Motor neuron (in vitro differentiated cells): Measurements from ENCODE around the gene INCENP. TPM values are rescaled to one million over a fixed set of nuclear protein-coding genes. Genes with fewer than 3 reads are reported as not detected.

Source experiments
- ATAC-seq, 8 experiments: fragments of 200-7000 bp; cut with Tn5 transposase; replicated peaks in 6 of 8; 2 replicates each; pipeline ENCODE4 v1.8.0; 2021; ENCODE audit warnings: mild to moderate bottlenecking in 8 of 8, moderate library complexity in 8 of 8
- H3K27ac ChIP-seq, 2 donors: fragments of 250-450 bp; sonication (Bioruptor Pico); 2 replicates each; pipeline ENCODE4 v1.9.0; 2021; ENCODE audit warnings: antibody characterized with exemption in 2 of 2, mild to moderate bottlenecking in 2 of 2, moderate library complexity in 1 of 2
- H3K4me1 ChIP-seq, 2 donors: fragments of 250-450 bp; sonication (Bioruptor Pico); replicated peaks in 1 of 2; 2 replicates each; pipeline ENCODE4 v1.6.1; 2021; ENCODE audit warnings: antibody characterized with exemption in 2 of 2, mild to moderate bottlenecking in 2 of 2, moderate library complexity in 1 of 2
- H3K4me3 ChIP-seq, 5 donors: fragments of 250-450 bp; sonication (Bioruptor Pico); 2 replicates each; pipeline ENCODE4 v1.9.0; 2021; ENCODE audit warnings: antibody characterized with exemption in 5 of 5, mild to moderate bottlenecking in 5 of 5, moderate library complexity in 4 of 5
- WGBS, 10 experiments: fragments of 450-650 bp; shearing (Covaris generic); methylation state at CpG; one replicate each; pipeline ENCODE4 v1.0.0; 2022; 5-methylcytosine and 5-hydroxymethylcytosine counted together
- in situ Hi-C, 9 experiments: fragments of 400-800 bp; cut with MboI; loops; one replicate each; pipeline ENCODE4 v1.15.0; 2021; ENCODE audit warnings: low sequenced_read_pairs in 9 of 9, low pct_unique_long_range_greater_than_20kb in 2 of 9; ENCODE audit not compliant: unreplicated experiment in 9 of 9
- total RNA-seq, 8 experiments: library from RNA; unstranded; fragments of 300-600 nt; gene quantifications; 2 replicates each; pipeline versions ENCODE4 v1.2.3 to v1.2.4, GENCODE V29; 2022

The INCENP gene
- total RNA-seq, 8 experiments from 2014 or later, result 5.2 to 47.9 (median 7.3) TPM

GRCh38 chr11:62125881-62126280 lies 2.1 kb downstream of the INCENP start:
- no peak for ATAC-seq
- no peak overlapping the region for H3K4me3 ChIP-seq
- peaks cover 6 to 12% of the 10 kb centered on the region in 2 donors for H3K4me1 ChIP-seq
- no peak overlapping the region for H3K27ac ChIP-seq
- WGBS, 10 experiments, result 30 to 100% (median 77%) methylated on average over 1 to 2 of the region's 3 CpGs; no CpG with 5 or more reads in 6 of the 10 experiments
- in situ Hi-C loops, result no loop called here

- peaks cover 6 to 12% of the 10 kb centered on the region in 2 donors for H3K4me1 ChIP-seq
- WGBS, 10 experiments, result no CpG with 5 or more reads among the region's 1 CpG
- in situ Hi-C loops, result no loop called here
- no peak overlapping the region for H3K4me3 ChIP-seq
- H3K27ac ChIP-seq, result no peak overlapping the region
- no peak for ATAC-seq
Observed at GRCh38 chr11:62127426-62127825, 3.6 kb downstream of the INCENP start.

DNA sequence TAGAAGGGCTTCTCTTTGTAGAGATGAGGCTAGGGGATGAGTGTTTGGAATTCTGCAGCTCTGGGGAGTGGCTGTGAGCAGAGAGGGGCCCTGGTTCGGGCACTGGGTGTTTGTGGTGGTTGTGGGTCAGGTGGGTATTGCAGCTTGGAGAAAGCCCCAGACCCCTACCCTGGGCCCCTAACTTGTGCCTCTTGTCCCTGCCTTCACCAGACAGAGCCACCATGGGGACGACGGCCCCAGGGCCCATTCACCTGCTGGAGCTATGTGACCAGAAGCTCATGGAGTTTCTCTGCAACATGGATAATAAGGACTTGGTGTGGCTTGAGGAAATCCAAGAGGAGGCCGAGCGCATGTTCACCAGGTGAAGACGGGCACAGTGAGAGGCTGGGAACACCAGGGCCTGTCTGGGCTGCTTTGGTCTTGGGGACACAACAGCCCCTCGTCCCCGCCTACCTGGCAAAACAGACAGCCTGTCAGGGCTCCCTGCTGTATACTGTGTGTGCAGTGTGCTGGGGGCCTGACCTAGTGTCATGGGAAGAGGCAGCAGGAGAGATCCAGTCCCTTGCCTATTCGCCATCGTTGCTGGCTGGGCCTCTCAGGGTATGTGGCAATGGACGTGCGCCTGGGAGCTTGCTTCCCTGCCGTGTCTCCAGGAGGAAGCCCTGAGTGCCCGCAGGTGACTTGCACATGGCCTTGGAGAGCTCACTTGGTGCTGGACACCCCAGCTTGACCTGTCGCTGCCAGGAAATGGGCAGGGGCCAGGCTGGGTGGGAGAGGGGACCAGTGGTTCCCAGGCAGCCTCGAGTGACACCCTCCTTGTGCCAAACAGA lies 4.3 kb downstream of the INCENP start:
- Histone ChIP-seq H3K4me1 (peaks cover 6 to 9% of the 10 kb centered on the region in 2 donors), H3K27ac (no peak overlapping the region), H3K4me3 (no peak overlapping the region)
- WGBS, 10 experiments, result 90 to 100% (median 94%) methylated on average over 1 to 13 of the region's 16 CpGs; no CpG with 5 or more reads in 6 of the 10 experiments
- in situ Hi-C loops, result no loop called here
- no peak for ATAC-seq

DNA sequence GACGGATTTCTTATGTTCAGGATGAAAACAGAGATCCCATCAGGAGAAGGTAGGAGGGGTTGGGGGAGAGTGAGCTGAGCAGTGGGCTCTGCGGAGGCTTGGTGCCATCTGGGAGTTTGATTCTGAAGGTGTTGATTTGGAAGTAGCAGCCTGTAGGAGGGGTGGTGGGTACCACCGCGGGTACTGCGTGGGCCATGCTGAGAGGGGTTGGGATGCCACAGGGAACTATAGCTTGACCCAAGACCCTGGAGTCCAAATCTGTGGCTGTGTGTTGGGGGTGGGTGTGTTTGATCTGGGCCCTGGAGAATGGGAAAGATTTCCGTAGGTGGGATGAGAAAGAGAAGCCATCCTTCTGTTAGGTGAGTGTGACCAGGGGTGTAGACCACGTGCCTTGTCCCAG lies 5.0 kb downstream of the INCENP start:
- no peak for ATAC-seq
- 80 to 100% (median 87%) methylated on average over 1 to 6 of the region's 7 CpGs; no CpG with 5 or more reads in 6 of the 10 experiments for WGBS, 10 experiments
- H3K27ac ChIP-seq, result no peak overlapping the region
- peaks cover 6 to 7% of the 10 kb centered on the region in 2 donors for H3K4me1 ChIP-seq
- H3K4me3 ChIP-seq, result no peak overlapping the region
- in situ Hi-C loops, result no loop called here

DNA sequence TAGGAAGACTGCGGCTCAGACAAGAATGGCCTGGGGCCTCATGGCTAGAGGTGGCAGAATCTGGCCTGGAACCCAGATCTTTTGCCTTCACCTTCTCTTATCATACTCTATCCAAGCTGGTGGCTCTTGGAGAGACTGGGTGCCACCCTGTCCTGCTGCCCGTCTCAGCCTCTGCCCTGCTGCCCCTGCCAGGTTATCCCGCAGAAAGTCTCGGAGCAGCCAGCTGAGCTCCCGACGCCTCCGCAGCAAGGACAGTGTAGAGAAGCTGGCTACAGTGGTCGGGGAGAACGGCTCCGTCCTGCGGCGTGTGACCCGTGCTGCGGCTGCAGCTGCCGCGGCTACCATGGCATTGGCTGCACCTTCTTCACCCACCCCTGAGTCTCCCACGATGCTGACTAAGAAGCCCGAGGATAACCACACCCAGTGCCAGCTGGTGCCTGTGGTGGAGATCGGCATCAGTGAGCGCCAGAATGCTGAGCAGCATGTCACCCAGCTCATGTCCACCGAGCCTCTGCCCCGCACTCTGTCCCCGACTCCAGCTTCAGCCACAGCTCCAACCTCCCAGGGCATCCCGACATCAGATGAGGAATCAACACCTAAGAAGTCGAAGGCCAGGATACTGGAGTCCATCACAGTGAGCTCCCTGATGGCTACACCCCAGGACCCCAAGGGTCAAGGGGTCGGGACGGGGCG lies 5.9 kb downstream of the INCENP start:
- no peak for ATAC-seq
- in situ Hi-C loops, result no loop called here
- Histone ChIP-seq H3K4me1 (peaks cover 6% of the 10 kb centered on the region in 2 donors), H3K4me3 (no peak overlapping the region), H3K27ac (no peak overlapping the region)
- WGBS, 10 experiments, result 85 to 100% (median 97%) methylated on average over 2 to 19 of the region's 28 CpGs; no CpG with 5 or more reads in 7 of the 10 experiments

DNA sequence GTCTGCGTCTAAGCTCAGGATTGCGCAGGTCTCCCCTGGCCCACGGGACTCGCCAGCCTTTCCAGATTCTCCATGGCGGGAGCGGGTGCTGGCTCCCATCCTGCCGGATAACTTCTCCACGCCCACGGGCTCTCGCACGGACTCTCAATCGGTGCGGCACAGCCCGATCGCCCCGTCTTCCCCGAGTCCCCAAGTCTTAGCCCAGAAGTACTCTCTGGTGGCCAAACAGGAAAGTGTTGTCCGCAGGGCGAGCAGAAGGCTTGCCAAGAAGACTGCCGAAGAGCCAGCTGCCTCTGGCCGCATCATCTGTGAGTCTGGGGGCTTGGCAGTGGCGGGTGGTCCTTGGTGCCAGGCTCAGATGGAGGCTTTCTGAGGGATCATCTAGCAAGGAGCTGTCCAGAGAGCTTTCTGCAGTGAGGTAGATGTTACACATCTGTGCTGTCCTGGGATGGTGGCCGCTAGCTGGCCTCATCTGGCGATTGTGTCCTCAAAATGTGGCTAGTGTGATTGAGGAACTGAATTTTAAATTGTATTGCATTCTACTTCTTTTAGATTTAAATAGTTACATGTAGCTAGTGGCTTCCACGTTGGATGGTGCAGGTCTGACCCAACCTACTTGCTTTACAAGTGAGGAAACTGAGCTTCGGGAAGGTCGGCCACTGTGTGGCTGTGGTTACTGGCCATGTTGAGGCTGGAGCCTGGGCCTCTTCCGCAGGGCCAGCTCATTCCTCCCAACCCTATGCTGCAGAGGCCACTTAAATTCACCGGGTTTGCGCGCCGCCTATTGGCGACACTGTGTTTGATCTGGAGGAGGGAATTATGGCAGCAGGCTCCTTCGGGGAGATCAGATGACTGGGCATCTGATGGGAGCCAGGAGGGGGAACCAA lies 6.7 kb downstream of the INCENP start:
- 79 to 97% (median 90%) methylated on average over 2 to 20 of the region's 34 CpGs; no CpG with 5 or more reads in 2 of the 10 experiments for WGBS, 10 experiments
- no peak overlapping the region for H3K4me3 ChIP-seq
- ATAC-seq, result no peak
- no peak overlapping the region for H3K27ac ChIP-seq
- peaks cover 0 to 2% of the 10 kb centered on the region in 2 donors for H3K4me1 ChIP-seq
- in situ Hi-C loops, result no loop called here

- in situ Hi-C loops, result no loop called here
- no peak for ATAC-seq
- H3K4me1 ChIP-seq, result no peaks in the 10 kb centered on the region
- H3K27ac ChIP-seq, result no peak overlapping the region
- H3K4me3 ChIP-seq, result no peak overlapping the region
- 92 to 93% methylated on average over 2 of the region's 6 CpGs; no CpG with 5 or more reads in 8 of the 10 experiments for WGBS, 10 experiments
Observed at GRCh38 chr11:62131170-62131464, 7.3 kb downstream of the INCENP start.

- Histone ChIP-seq H3K4me3 (no peak overlapping the region), H3K4me1 (no peaks in the 10 kb centered on the region), H3K27ac (no peak overlapping the region)
- peak in 2 of 8 experiments; percentile 46 to 52 for ATAC-seq
- 90 to 100% (median 100%) methylated on average over 1 to 4 of the region's 6 CpGs; no CpG with 5 or more reads in 3 of the 10 experiments for WGBS, 10 experiments
- in situ Hi-C loops, result no loop called here
Observed at GRCh38 chr11:62132191-62132590, 8.4 kb downstream of the INCENP start.

DNA sequence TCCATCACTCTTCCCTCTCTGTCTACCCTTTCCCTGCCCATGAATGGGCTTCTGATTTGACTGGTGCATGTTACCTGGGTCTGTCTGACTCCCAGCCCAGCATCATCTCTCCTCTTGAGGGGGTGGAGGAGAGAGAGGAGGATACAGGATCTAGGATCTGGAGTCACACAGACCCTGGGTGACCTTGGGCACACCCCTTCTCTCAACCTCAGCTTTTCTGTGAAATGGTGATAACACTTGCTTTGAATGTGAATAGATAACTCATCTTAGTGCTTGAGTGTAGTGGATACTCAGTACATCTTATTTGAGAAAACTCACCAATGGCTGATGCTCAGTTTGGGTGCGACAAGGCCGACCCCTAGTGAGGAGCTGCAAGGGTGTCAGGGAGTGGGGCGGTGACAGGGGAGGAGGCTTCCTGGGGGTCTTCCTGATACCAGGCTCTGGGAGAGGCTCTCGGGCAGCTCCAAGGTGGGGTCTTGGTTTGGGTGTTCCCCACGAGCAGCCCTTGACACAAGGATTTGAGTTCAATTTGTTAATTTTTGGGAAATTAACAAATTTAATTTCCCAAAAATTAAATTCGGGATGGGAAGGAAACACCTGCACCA lies 9.0 kb downstream of the INCENP start:
- in situ Hi-C loops, result no loop called here
- 23 to 100% (median 77%) methylated on average over 1 to 4 of the region's 6 CpGs; no CpG with 5 or more reads in 3 of the 10 experiments for WGBS, 10 experiments
- H3K4me3 ChIP-seq, result no peak overlapping the region
- H3K27ac ChIP-seq, result no peak overlapping the region
- no peaks in the 10 kb centered on the region for H3K4me1 ChIP-seq
- no peak for ATAC-seq

GRCh38 chr11:62133328-62134065 lies 9.7 kb downstream of the INCENP start:
- WGBS, 10 experiments, result 40 to 100% (median 97%) methylated on average over 1 to 7 of the region's 16 CpGs; no CpG with 5 or more reads in 2 of the 10 experiments
- Histone ChIP-seq H3K4me1 (no peaks in the 10 kb centered on the region), H3K4me3 (no peak overlapping the region), H3K27ac (no peak overlapping the region)
- in situ Hi-C loops, result no loop called here
- ATAC-seq, result no peak

- WGBS, 10 experiments, result 100% methylated on average over 1 of the region's 7 CpGs; no CpG with 5 or more reads in 7 of the 10 experiments
Observed at GRCh38 chr11:62137276-62137861, 13.6 kb downstream of the INCENP start.

More at GRCh38 chr11:62137276-62137861, 13.6 kb downstream of the INCENP start:
- in situ Hi-C loops, result no loop called here
- Histone ChIP-seq H3K4me3 (no peak overlapping the region), H3K4me1 (no peaks in the 10 kb centered on the region), H3K27ac (no peak overlapping the region)
- no peak for ATAC-seq
